CD14-positive monocyte (primary cell): ENCODE data around the gene EIF2B2. TPM values are rescaled to one million over a fixed set of nuclear protein-coding genes. Genes with fewer than 3 reads are reported as not detected.
A peak's percentile ranks its signal among the peaks of the same experiment; 100 is the strongest.

Experiments
- DNase-seq, 3 donors: peaks; one replicate each; pipeline ENCODE4 v3.0.0-alpha.2; 2011 to 2022
- H2AFZ ChIP-seq: 2 replicates; pipeline ENCODE4 v1.6.0; 2012; ENCODE audit warnings: mild to moderate bottlenecking, low read depth, low read length, inconsistent platforms; ENCODE audit not compliant: insufficient read depth, poor library complexity, severe bottlenecking
- H3K27ac ChIP-seq, 2 donors: 1 replicate in 1 of 2; 2 replicates in 1 of 2; pipeline ENCODE4 v1.5.1; 2012 to 2013; ENCODE audit warnings: low read length in 2 of 2, control low read depth in 1 of 2, inconsistent platforms in 1 of 2, low read depth in 1 of 2, mild to moderate bottlenecking in 1 of 2
- H3K27me3 ChIP-seq, 2 donors: one replicate each; pipeline versions ENCODE4 v1.6.0 to v1.6.1; 2011 to 2013; ENCODE audit warnings: low read length in 2 of 2; ENCODE audit not compliant: control insufficient read depth in 2 of 2, insufficient read depth in 2 of 2
- H3K36me3 ChIP-seq, 2 donors: replicated peaks in 1 of 2; 1 replicate in 1 of 2; 2 replicates in 1 of 2; pipeline versions ENCODE4 v1.5.1 to v1.6.1; 2012 to 2013; ENCODE audit warnings: low read length in 2 of 2, control low read depth in 1 of 2, inconsistent platforms in 1 of 2, mild to moderate bottlenecking in 1 of 2; ENCODE audit not compliant: insufficient read depth in 2 of 2, control insufficient read depth in 1 of 2
- H3K4me1 ChIP-seq, 2 donors: 1 replicate in 1 of 2; 2 replicates in 1 of 2; pipeline versions ENCODE4 v1.5.1 to v1.6.1; 2012 to 2013; ENCODE audit warnings: low read length in 2 of 2, control low read depth in 1 of 2, inconsistent platforms in 1 of 2, mild to moderate bottlenecking in 1 of 2, moderate library complexity in 1 of 2; ENCODE audit not compliant: insufficient read depth in 2 of 2, control insufficient read depth in 1 of 2
- H3K4me2 ChIP-seq: replicated peaks from 2 replicates; pipeline ENCODE3; 2012; ENCODE audit warnings: low read length, moderate library complexity, mild to moderate bottlenecking; ENCODE audit not compliant: poor library complexity, severe bottlenecking; ENCODE audit errors: extremely low read depth
- H3K4me3 ChIP-seq, 3 experiments: fragments of 200-600 bp in 1 of 3; sonication (generic) in 1 of 3; replicated peaks in 1 of 3; 1 replicate in 2 of 3; 2 replicates in 1 of 3; pipeline ENCODE4 v1.5.1; 2011 to 2013; ENCODE audit warnings: low read length in 3 of 3, mild to moderate bottlenecking in 3 of 3, control low read depth in 2 of 3, low read depth in 2 of 3, inconsistent platforms in 1 of 3, moderate library complexity in 1 of 3
- H3K79me2 ChIP-seq: 2 replicates; pipeline ENCODE4 v1.6.0; 2012; ENCODE audit warnings: mild to moderate bottlenecking, control low read depth, inconsistent platforms, low read length, moderate library complexity; ENCODE audit not compliant: insufficient read depth
- H3K9ac ChIP-seq: 2 replicates; pipeline ENCODE4 v1.6.0; 2017; ENCODE audit warnings: low read length, mild to moderate bottlenecking; ENCODE audit not compliant: insufficient read depth, poor library complexity, severe bottlenecking
- H3K9me3 ChIP-seq, 2 donors: replicated peaks in 1 of 2; 1 replicate in 1 of 2; 2 replicates in 1 of 2; pipeline versions ENCODE4 v1.5.1 to v1.6.1; 2012 to 2013; ENCODE audit warnings: low read length in 2 of 2, control low read depth in 1 of 2; ENCODE audit not compliant: control insufficient read depth in 1 of 2, insufficient read depth in 1 of 2
- H4K20me1 ChIP-seq: 2 replicates; pipeline ENCODE4 v1.6.0; 2012; ENCODE audit warnings: mild to moderate bottlenecking, low read length, control low read depth, moderate library complexity; ENCODE audit not compliant: insufficient read depth
- H3K27ac Mint-ChIP-seq, 7 donors: one replicate each; pipeline ENCODE4 v1.8.0; 2020; ENCODE audit warnings: mild to moderate bottlenecking in 7 of 7, mixed read lengths in 7 of 7, moderate library complexity in 6 of 7, inconsistent platforms in 2 of 7
- H3K27me3 Mint-ChIP-seq, 3 donors: one replicate each; pipeline ENCODE4 v1.8.0; 2021 to 2022; ENCODE audit warnings: low read depth in 3 of 3, mild to moderate bottlenecking in 3 of 3, mixed read lengths in 3 of 3, moderate library complexity in 3 of 3, inconsistent platforms in 1 of 3
- H3K36me3 Mint-ChIP-seq, 2 donors: one replicate each; pipeline ENCODE4 v1.8.0; 2020; ENCODE audit warnings: mixed read lengths in 2 of 2, inconsistent platforms in 1 of 2, mild to moderate bottlenecking in 1 of 2
- H3K4me1 Mint-ChIP-seq: one replicate; pipeline ENCODE4 v1.8.0; 2020; ENCODE audit warnings: mild to moderate bottlenecking, mixed read lengths
- H3K4me3 Mint-ChIP-seq, 2 donors: one replicate each; pipeline ENCODE4 v1.8.0; 2020; ENCODE audit warnings: mild to moderate bottlenecking in 2 of 2, mixed read lengths in 2 of 2, moderate library complexity in 1 of 2
- H3K9me3 Mint-ChIP-seq, 7 donors: one replicate each; pipeline ENCODE4 v1.8.0; 2020 to 2022; ENCODE audit warnings: mixed read lengths in 7 of 7, mild to moderate bottlenecking in 6 of 7, moderate library complexity in 6 of 7, inconsistent platforms in 2 of 7
- CTCF ChIP-seq: fragments of 200-600 bp; IDR thresholded peaks from one replicate; pipeline ENCODE4 v1.8.0; 2022; ENCODE audit warnings: antibody characterized with exemption, mild to moderate bottlenecking
- WGBS: methylation state at CpG from one replicate; pipeline ENCODE4 v1.1.5; 2013; ENCODE audit warnings: missing lambda C conversion rate; ENCODE audit not compliant: insufficient coverage; 5-methylcytosine and 5-hydroxymethylcytosine counted together
- intact Hi-C, 2 donors: fragments of 100-400 bp; cut with micrococcal nuclease; formaldehyde crosslinking; loops; one replicate each; pipeline versions ENCODE4 v1.15.0 to v1.15.1; 2023
- polyA plus RNA-seq, 3 donors: library from polyadenylated mRNA; depleted of rRNA in 1 of 3; unstranded in 2 of 3; stranded (reverse) in 1 of 3; fragments of 300-500 nt in 2 of 3; fragments of >200 nt in 1 of 3; fragmentation: Illumina TruSeq in 2 of 3; gene quantifications; 1 replicate in 2 of 3; 2 replicates in 1 of 3; pipeline ENCODE4 v1.2.3, GENCODE V29; 2012 to 2021

Gene EIF2B2
- polyA plus RNA-seq, 3 donors: 20.8 to 26.3 (median 23.9) TPM

- Histone ChIP-seq H3K4me1 (no peaks in the 10 kb centered on the region), H3K4me2 (no peak overlapping the region), H3K36me3 (peaks cover 76 to 100% of the 10 kb centered on the region in 2 donors), H4K20me1 (no peaks in the 10 kb centered on the region), H2AFZ (no peak overlapping the region), H3K27me3 (no peaks in the 10 kb centered on the region), H3K9me3 (no peaks in the 10 kb centered on the region), H3K4me3 (no peak overlapping the region), H3K79me2 (no peaks in the 10 kb centered on the region), H3K9ac (no peak overlapping the region), H3K27ac (no peak overlapping the region)
- no peak overlapping the region for H3K4me3 Mint-ChIP-seq
- H3K27me3 Mint-ChIP-seq: no peaks in the 10 kb centered on the region
- DNase-seq: no peak
- H3K27ac Mint-ChIP-seq: peak overlapping the region in 2 of 7 donors; percentile 47 to 67
- H3K4me1 Mint-ChIP-seq: peaks cover 3% of the 10 kb centered on the region
- WGBS: 90% methylated on average over 2 of the region's 4 CpGs
- no peak for TF ChIP-seq CTCF
- intact Hi-C loops: no loop called here
- H3K36me3 Mint-ChIP-seq: peaks cover 78 to 81% of the 10 kb centered on the region in 2 donors
- H3K9me3 Mint-ChIP-seq: no peaks in the 10 kb centered on the region
These were observed 8.8 kb downstream of the EIF2B2 start for GRCh38 chr14:75011356-75011994.

GRCh38 chr14:75013290-75013689 is 10.6 kb downstream of the EIF2B2 start:
- H3K9ac ChIP-seq: no peak overlapping the region
- no peaks in the 10 kb centered on the region for H3K27me3 ChIP-seq
- Mint-ChIP-seq H3K4me1 (peaks cover 3% of the 10 kb centered on the region), H3K9me3 (no peaks in the 10 kb centered on the region), H3K4me3 (no peak overlapping the region), H3K27me3 (no peaks in the 10 kb centered on the region), H3K36me3 (peaks cover 77 to 80% of the 10 kb centered on the region in 2 donors), H3K27ac (no peak overlapping the region)
- no peak for DNase-seq
- peaks cover 72 to 100% of the 10 kb centered on the region in 2 donors for H3K36me3 ChIP-seq
- TF ChIP-seq CTCF: no peak
- intact Hi-C loops: no loop called here
- no peaks in the 10 kb centered on the region for H3K4me1 ChIP-seq
- H2AFZ ChIP-seq: no peak overlapping the region
- no peaks in the 10 kb centered on the region for H3K79me2 ChIP-seq
- WGBS: 100% methylated on average over 1 of the region's 6 CpGs
- no peaks in the 10 kb centered on the region for H4K20me1 ChIP-seq
- H3K9me3 ChIP-seq: no peaks in the 10 kb centered on the region
- H3K27ac ChIP-seq: no peak overlapping the region
- no peak overlapping the region for H3K4me2 ChIP-seq
- no peak overlapping the region for H3K4me3 ChIP-seq
